Measurements from ENCODE around the gene RWDD1.

The RWDD1 gene

DNA sequence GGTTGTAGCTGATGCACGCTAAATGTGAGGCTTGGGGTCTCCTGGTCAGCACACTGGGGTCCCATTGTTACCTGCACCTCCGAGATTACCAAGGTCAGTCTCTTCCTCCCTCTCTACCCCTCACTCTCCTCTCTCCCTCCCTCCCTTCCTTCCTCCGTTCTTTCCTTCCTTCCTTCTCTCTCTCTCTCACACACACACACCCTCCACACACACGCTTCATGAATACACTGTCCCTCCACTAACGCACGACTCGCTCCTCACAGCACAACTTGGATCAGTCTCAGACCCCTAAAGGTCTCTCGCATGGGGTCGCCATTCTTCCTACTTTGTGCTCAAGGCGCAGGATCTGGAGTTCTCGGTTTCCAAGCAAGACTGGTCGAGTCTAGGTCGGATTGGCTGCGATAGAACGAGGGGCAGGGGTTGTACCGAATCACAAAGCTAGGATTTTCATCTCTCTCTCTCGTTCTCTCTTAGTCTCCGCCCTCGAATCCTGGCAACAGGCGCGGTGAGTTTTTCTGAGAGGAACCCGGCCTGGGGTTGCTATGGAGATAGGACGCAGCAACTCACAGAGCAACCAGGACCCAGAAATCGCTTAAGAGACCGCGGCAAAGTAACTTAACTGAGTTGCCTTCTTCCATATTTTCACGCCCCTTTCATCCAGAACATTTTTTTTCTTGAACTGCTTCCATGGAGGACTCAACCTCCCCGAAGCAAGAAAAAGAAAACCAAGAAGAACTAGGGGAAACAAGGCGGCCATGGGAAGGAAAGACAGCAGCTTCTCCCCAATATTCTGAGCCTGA is 44.8 kb downstream of the RWDD1 start, which contains the start of gene RSPH4A:
Gene RSPH4A, plus strand, starts transcription at position 543 of the 800 bp plus-strand sequence. Its CDS starts 145 bp downstream, at position 688.
- DNase-seq: peak; percentile 80

DNA sequence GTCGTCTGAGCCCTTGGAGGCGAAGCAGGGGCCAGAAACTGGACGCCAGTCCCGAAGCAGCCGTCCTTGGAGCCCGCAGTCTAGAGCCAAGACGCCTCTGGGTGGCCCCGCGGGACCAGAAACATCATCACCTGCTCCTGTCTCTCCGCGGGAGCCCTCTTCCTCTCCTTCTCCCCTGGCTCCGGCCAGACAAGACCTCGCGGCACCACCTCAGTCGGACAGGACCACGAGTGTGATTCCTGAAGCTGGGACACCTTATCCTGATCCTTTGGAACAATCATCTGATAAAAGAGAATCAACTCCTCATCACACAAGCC is 45.4 kb downstream of the RWDD1 start:
- peak; percentile 17 for DNase-seq

DNA sequence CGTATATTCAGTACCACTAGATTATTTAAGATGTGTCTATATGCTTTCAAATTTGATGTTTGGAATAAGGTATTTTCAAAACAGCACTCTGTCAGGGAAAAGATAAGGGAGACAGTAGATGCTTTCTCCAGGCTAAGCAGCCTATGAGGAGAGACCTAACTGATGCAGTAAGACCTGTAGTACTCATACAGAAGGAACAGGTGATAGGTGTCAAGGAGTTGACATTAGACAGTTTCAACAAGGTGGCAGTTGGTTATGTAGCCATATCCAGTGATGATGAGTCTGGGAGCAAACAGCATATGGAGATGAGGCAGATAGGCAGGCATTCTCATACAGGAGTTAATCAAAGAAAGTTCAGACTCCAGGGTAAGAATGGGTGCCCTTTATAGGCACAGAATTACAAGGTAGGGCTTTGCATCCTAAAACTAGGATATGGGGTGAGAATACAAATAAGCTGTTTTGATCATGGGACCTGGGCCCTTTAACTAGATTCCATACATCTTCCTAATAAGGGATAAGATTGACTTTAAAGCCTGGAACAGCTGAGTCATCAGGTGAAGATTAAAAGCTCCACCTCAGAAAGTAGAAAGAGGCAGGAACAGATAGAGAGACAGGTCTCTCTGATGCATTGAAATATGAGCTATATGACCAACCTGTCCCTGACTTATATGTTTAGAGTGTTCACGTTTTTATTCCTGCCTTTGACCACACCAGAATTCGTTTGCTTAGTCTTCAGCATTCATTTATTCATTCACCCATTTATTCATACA is 52.9 kb downstream of the RWDD1 start:
- DNase-seq: no peak

DNA sequence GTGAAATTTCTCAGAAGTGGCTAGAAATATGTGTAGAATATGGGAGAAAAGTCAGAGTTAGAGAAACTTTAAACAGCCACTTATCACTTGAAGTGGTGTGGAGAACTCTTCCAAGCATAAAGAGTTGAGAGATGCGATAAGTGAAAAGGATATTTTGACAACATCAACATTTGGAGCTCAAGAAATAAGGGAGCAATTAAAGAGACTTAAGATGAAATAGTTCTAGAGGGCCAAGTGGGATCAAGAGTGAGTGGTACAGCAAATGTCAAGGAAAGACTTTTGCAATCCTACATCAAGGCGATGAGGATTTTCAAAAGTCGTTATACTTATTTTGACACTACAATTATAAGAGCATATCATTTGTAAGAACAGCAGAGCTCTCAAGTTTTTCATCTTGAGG is 54.6 kb downstream of the RWDD1 start:
- DNase-seq: no peak

DNA sequence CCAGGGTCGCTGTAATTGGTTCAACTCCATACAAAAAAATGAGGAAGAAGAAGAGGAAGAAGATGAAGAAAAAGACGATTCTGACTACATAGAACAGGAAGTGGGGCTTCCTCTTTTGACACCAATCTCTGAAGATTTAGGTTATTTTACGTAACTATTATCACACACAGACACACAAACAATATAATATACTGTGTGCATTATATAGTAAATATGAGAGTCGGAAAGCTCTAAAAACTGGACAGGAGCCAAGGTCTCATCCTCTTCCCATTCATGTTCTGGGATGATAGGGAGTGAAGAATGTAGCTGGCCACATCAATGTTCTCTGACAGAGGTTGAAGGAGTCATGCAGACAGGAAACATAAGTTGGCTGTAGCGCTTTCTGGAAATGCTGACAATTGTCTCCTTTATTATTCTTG is 58.3 kb downstream of the RWDD1 start:
- DNase-seq: no peak

DNA sequence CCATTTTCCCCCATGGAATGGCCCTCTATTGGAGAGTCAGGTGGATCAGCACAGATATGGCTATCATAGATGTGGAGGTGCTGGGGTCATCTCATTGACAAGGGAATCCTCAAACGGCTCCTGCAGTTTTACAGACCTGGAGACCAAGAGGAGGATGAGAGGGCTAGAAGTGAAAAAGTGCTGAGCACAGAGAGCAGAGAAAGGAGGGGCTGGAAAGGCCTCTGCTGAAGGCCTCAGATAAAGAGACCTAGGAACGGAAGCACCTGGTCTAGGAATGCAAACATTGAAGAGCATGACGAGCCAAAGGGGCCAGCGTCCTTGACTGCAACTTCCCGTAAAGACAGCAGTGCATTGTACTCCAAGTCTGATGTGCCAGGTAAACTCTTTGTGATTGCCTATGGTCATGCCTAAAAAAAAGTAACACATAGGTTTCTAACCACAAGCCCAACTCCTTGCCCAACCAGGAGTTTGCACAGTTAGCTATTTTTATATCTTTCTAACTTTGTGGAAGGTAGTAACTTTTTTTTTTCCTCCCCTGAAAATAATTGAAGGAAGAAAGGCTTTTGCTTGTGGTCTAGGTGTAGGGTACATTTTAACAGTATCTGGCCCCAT is 60.2 kb downstream of the RWDD1 start:
- no peak for DNase-seq

DNA sequence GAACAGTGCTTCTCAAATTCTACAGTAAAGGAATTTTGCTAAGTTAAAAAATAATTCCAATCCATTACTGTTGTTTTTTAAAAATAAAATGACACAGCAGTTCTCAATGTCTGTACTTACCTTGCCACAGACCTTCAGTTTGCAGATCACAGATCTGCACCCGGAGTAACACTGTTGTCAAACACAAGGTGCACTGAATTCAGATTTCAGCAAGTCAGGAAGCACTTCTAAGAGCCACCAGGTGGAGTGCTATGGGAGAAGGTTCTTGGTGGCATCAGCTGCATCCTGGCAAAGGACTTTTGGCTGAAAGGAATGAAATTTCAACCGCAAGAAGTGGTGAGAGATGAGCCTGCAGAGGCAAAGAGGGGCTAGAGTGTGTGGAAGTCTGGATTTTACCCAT is 62.4 kb downstream of the RWDD1 start:
- DNase-seq: no peak
